PC-3 (cell line): ENCODE data around the gene LIN28A. TPM values are rescaled to one million over a fixed set of nuclear protein-coding genes. Genes with fewer than 3 reads are reported as not detected.

Experiments
- ATAC-seq: fragments of 200-7000 bp; cut with Tn5 transposase; 2 replicates; pipeline ENCODE4 v1.9.1; 2020; ENCODE audit warnings: mild to moderate bottlenecking, moderate library complexity
- BruUV-seq: library from RNA; stranded (reverse); fragments of 400-500 nt; replicated peaks from 2 replicates; lab custom pipeline; 2021; lab: Mats Ljungman, UMichigan
- CTCF ChIA-PET: fragments of 300-600 bp; sonication (Branson Sonifier 250); formaldehyde crosslinking; loops from one replicate; lab custom pipeline; 2022; ENCODE audit warnings: antibody characterized with exemption; lab: Charles Lee
- POLR2A ChIA-PET: fragments of 300-600 bp; sonication (Branson Sonifier 250); formaldehyde crosslinking; loops from one replicate; lab custom pipeline; 2022; ENCODE audit warnings: antibody characterized with exemption; ENCODE audit not compliant: unreplicated experiment; lab: Charles Lee
- DNase-seq: peaks from one replicate; pipeline ENCODE4 v3.0.0-alpha.2; 2015
- H2AFZ ChIP-seq: fragments of 300-600 bp; sonication (generic); 2 replicates; pipeline ENCODE4 v1.6.0; 2016; ENCODE audit warnings: antibody characterized with exemption, low read length
- H3F3A ChIP-seq: fragments of 300-600 bp; sonication (generic); one replicate; pipeline ENCODE4 v1.6.0; 2017; ENCODE audit warnings: antibody characterized with exemption, low read length, control low read depth, mild to moderate bottlenecking; ENCODE audit not compliant: unreplicated experiment
- H3K27ac ChIP-seq: fragments of 300-600 bp; sonication (generic); 2 replicates; pipeline ENCODE4 v1.5.1; 2016; ENCODE audit warnings: mild to moderate bottlenecking, low read length
- H3K27me3 ChIP-seq: fragments of 300-600 bp; sonication (generic); 2 replicates; pipeline ENCODE4 v1.6.1; 2016; ENCODE audit warnings: low read length, mixed read lengths
- H3K36me3 ChIP-seq: fragments of 300-600 bp; sonication (generic); 2 replicates; pipeline ENCODE4 v1.6.1; 2016; ENCODE audit warnings: low read depth, mixed run types, low read length, mixed read lengths
- H3K4me1 ChIP-seq: fragments of 300-600 bp; sonication (generic); 2 replicates; pipeline ENCODE4 v1.5.1; 2016; ENCODE audit warnings: low read length; ENCODE audit not compliant: insufficient read depth
- H3K4me2 ChIP-seq: fragments of 300-600 bp; sonication (generic); 2 replicates; pipeline ENCODE4 v1.6.0; 2016; ENCODE audit warnings: low read length
- H3K4me3 ChIP-seq: fragments of 300-600 bp; sonication (generic); 2 replicates; pipeline ENCODE4 v1.5.1; 2016; ENCODE audit warnings: mild to moderate bottlenecking, low read length, mixed read lengths
- H3K79me2 ChIP-seq: fragments of 300-600 bp; sonication (generic); 2 replicates; pipeline ENCODE4 v1.6.1; 2017; ENCODE audit warnings: low read length, mixed read lengths
- H3K9ac ChIP-seq: fragments of 300-600 bp; sonication (generic); 2 replicates; pipeline ENCODE4 v1.6.0; 2016; ENCODE audit warnings: mild to moderate bottlenecking, low read length
- H3K9me2 ChIP-seq: fragments of 300-600 bp; sonication (generic); replicated peaks from 2 replicates; pipeline ENCODE4 v1.6.1; 2016; ENCODE audit warnings: mixed run types, low read length, mixed read lengths
- H3K9me3 ChIP-seq: fragments of 300-600 bp; sonication (generic); 2 replicates; pipeline ENCODE4 v1.6.1; 2016; ENCODE audit warnings: low read length, mixed read lengths
- H4K20me1 ChIP-seq: fragments of 300-600 bp; sonication (generic); 2 replicates; pipeline ENCODE4 v1.6.1; 2016; ENCODE audit warnings: low read length, mixed read lengths
- CTCF ChIP-seq: fragments of 300-600 bp; sonication (generic); conservative IDR thresholded peaks from 2 replicates; pipeline ENCODE4 v1.5.1; 2017; ENCODE audit warnings: antibody characterized with exemption, low read depth, mild to moderate bottlenecking, low read length
- EZH2 ChIP-seq: fragments of 300-600 bp; sonication (generic); IDR thresholded peaks from one replicate; pipeline ENCODE4 v1.6.1; 2017; ENCODE audit warnings: antibody characterized with exemption, mild to moderate bottlenecking, low read length; ENCODE audit not compliant: unreplicated experiment
- EZH2phosphoT487 ChIP-seq: fragments of 300-600 bp; sonication (generic); IDR thresholded peaks from 2 replicates; pipeline ENCODE4 v1.6.1; 2018; ENCODE audit warnings: mild to moderate bottlenecking, antibody characterized with exemption, low read length, borderline replicate concordance
- intact Hi-C: fragments of 100-400 bp; cut with micrococcal nuclease; formaldehyde crosslinking; loops from 2 replicates; pipeline ENCODE4 v1.9.0; 2023
- total RNA-seq: library from RNA; depleted of rRNA; stranded (reverse); fragments of >200 nt; gene quantifications from 2 replicates; pipeline ENCODE4 v1.2.3, GENCODE V29; 2014

LIN28A gene
- total RNA-seq, 1 experiment from 2014 or later, result not detected

- TF ChIP-seq EZH2 (no peak), EZH2phosphoT487 (no peak), CTCF (no peak)
- Histone ChIP-seq H3K4me2 (no peak overlapping the region), H3K9me2 (no peaks in the 10 kb centered on the region), H3K27me3 (no peaks in the 10 kb centered on the region), H3F3A (no peaks in the 10 kb centered on the region), H3K9ac (no peak overlapping the region), H2AFZ (no peak overlapping the region), H3K27ac (no peak overlapping the region), H3K9me3 (no peaks in the 10 kb centered on the region), H3K36me3 (peaks cover 18% of the 10 kb centered on the region; the same call in 1 of the 2 replicates), H3K4me3 (no peak overlapping the region), H4K20me1 (no peaks in the 10 kb centered on the region), H3K79me2 (no peaks in the 10 kb centered on the region), H3K4me1 (no peaks in the 10 kb centered on the region)
- intact Hi-C loops, result no loop called here
- no peak for DNase-seq
- ChIA-PET POLR2A (no interaction called here), CTCF (no interaction called here)
- no TSS peak for BruUV-seq
- no peak for ATAC-seq
These were observed 48.5 kb downstream of the LIN28A start for GRCh38 chr1:26459148-26459547.

GRCh38 chr1:26459573-26460031 lies 49.0 kb downstream of the LIN28A start:
- TF ChIP-seq EZH2 (no peak), CTCF (no peak), EZH2phosphoT487 (no peak)
- H3K79me2 ChIP-seq, result no peaks in the 10 kb centered on the region
- H3K9me3 ChIP-seq, result no peaks in the 10 kb centered on the region
- CTCF ChIA-PET, result no interaction called here
- POLR2A ChIA-PET, result no interaction called here
- DNase-seq (no peak), ATAC-seq (no peak)
- H3F3A ChIP-seq, result no peaks in the 10 kb centered on the region
- H3K27me3 ChIP-seq, result no peaks in the 10 kb centered on the region
- no peak overlapping the region for H2AFZ ChIP-seq
- H3K4me2 ChIP-seq, result no peak overlapping the region
- H4K20me1 ChIP-seq, result no peaks in the 10 kb centered on the region
- peaks cover 20% of the 10 kb centered on the region; the same call in 1 of the 2 replicates for H3K36me3 ChIP-seq
- no TSS peak for BruUV-seq
- H3K27ac ChIP-seq, result no peak overlapping the region
- intact Hi-C loops, result no loop called here
- no peak overlapping the region for H3K9ac ChIP-seq
- no peaks in the 10 kb centered on the region for H3K4me1 ChIP-seq
- no peaks in the 10 kb centered on the region for H3K9me2 ChIP-seq
- H3K4me3 ChIP-seq, result no peak overlapping the region

GRCh38 chr1:26468911-26469310 lies 58.3 kb downstream of the LIN28A start:
- Histone ChIP-seq H3K36me3 (peaks cover 35% of the 10 kb centered on the region), H3K9me2 (no peaks in the 10 kb centered on the region), H3K27ac (no peak overlapping the region), H3K4me1 (peaks cover 20% of the 10 kb centered on the region), H3K27me3 (no peaks in the 10 kb centered on the region), H3K9ac (no peak overlapping the region), H3K9me3 (no peaks in the 10 kb centered on the region), H4K20me1 (peaks cover 15% of the 10 kb centered on the region), H2AFZ (no peak overlapping the region), H3K4me3 (no peak overlapping the region), H3K4me2 (no peak overlapping the region), H3F3A (peaks cover 3% of the 10 kb centered on the region), H3K79me2 (peaks cover 10% of the 10 kb centered on the region)
- no peak for TF ChIP-seq EZH2phosphoT487
- TF ChIP-seq CTCF, result no peak
- TF ChIP-seq EZH2, result no peak
- ChIA-PET POLR2A (no interaction called here), CTCF (no interaction called here)
- ATAC-seq, result no peak
- intact Hi-C loops, result no loop called here
- no peak for DNase-seq
- BruUV-seq, result no TSS peak
